HUES6 (cell line): Measurements from ENCODE around the gene ASCL2.

Experiments used
- H3K27ac ChIP-seq: 2 replicates; pipeline ENCODE4 v1.7.0; 2013; ENCODE audit warnings: low read depth, mild to moderate bottlenecking, low read length, inconsistent platforms
- H3K27me3 ChIP-seq: 2 replicates; pipeline ENCODE4 v1.6.1; 2013; ENCODE audit warnings: low read length; ENCODE audit not compliant: control insufficient read depth, insufficient read depth
- H3K36me3 ChIP-seq: 2 replicates; pipeline ENCODE4 v1.6.1; 2013; ENCODE audit warnings: low read length; ENCODE audit not compliant: control insufficient read depth, insufficient read depth
- H3K4me1 ChIP-seq: 2 replicates; pipeline ENCODE4 v1.6.1; 2013; ENCODE audit warnings: low read length; ENCODE audit not compliant: control insufficient read depth, insufficient read depth
- H3K4me3 ChIP-seq: 2 replicates; pipeline ENCODE4 v1.5.1; 2013; ENCODE audit warnings: low read depth, low read length
- H3K9ac ChIP-seq: one replicate; pipeline ENCODE4 v1.6.1; 2013; ENCODE audit warnings: mild to moderate bottlenecking, low read length
- H3K9me3 ChIP-seq: 2 replicates; pipeline ENCODE4 v1.6.1; 2013; ENCODE audit warnings: low read depth, low read length; ENCODE audit not compliant: control insufficient read depth, insufficient read depth

ASCL2 gene

GRCh38 chr11:2219318-2220017 lies 50.9 kb downstream of the ASCL2 start:
- Histone ChIP-seq H3K4me3 (no peak overlapping the region), H3K4me1 (no peaks in the 10 kb centered on the region; the same call in 1 of the 2 replicates), H3K27ac (no peak overlapping the region), H3K27me3 (peaks cover 9% of the 10 kb centered on the region), H3K9me3 (peaks cover 6% of the 10 kb centered on the region; the same call in 1 of the 2 replicates), H3K36me3 (no peaks in the 10 kb centered on the region), H3K9ac (no peak overlapping the region)
